Measurements from ENCODE around the gene TMEM196.

Gene TMEM196

GRCh38 chr7:19772841-19773760, at the start of gene TMEM196:
TSS of gene TMEM196 (minus strand) at chr7:19773617. CDS start at chr7:19772696, 921 bp downstream.
- no peak for DNase-seq (ENCODE audit: low read depth in 2 of 2)

GRCh38 chr7:19816128-19816527, 42.7 kb upstream of the TMEM196 start:
- no peak for DNase-seq (ENCODE audit: low read depth in 2 of 2)

GRCh38 chr7:19815546-19815945, 42.1 kb upstream of the TMEM196 start:
- no peak for DNase-seq (ENCODE audit: low read depth in 2 of 2)

GRCh38 chr7:19814776-19815175, 41.4 kb upstream of the TMEM196 start:
- DNase-seq (ENCODE audit: low read depth in 2 of 2), result no peak

GRCh38 chr7:19811386-19811785, 38.0 kb upstream of the TMEM196 start:
- DNase-seq (ENCODE audit: low read depth in 2 of 2), result no peak

GRCh38 chr7:19798986-19799385, 25.6 kb upstream of the TMEM196 start:
- no peak for DNase-seq (ENCODE audit: low read depth in 2 of 2)

- DNase-seq (ENCODE audit: low read depth in 2 of 2), result no peak
Measured at GRCh38 chr7:19783541-19783940, 10.1 kb upstream of the TMEM196 start.

GRCh38 chr7:19776981-19777380, 3.6 kb upstream of the TMEM196 start:
- no peak for DNase-seq (ENCODE audit: low read depth in 2 of 2)

GRCh38 chr7:19775578-19775977, 2.2 kb upstream of the TMEM196 start:
- no peak for DNase-seq (ENCODE audit: low read depth in 2 of 2)

GRCh38 chr7:19772306-19772705, 1.1 kb downstream of the TMEM196 start:
- no peak for DNase-seq (ENCODE audit: low read depth in 2 of 2)

GRCh38 chr7:19762631-19763030, 10.8 kb downstream of the TMEM196 start:
- no peak for DNase-seq (ENCODE audit: low read depth in 2 of 2)

GRCh38 chr7:19754521-19755116, 18.8 kb downstream of the TMEM196 start:
- DNase-seq (ENCODE audit: low read depth in 2 of 2), result no peak

GRCh38 chr7:19752020-19752419, 21.4 kb downstream of the TMEM196 start:
- no peak for DNase-seq (ENCODE audit: low read depth in 2 of 2)

GRCh38 chr7:19749658-19750057, 23.8 kb downstream of the TMEM196 start:
- no peak for DNase-seq (ENCODE audit: low read depth in 2 of 2)

GRCh38 chr7:19747740-19748339, 25.6 kb downstream of the TMEM196 start:
- DNase-seq (ENCODE audit: low read depth in 2 of 2), result no peak

GRCh38 chr7:19744075-19744474, 29.3 kb downstream of the TMEM196 start:
- no peak for DNase-seq (ENCODE audit: low read depth in 2 of 2)

- DNase-seq (ENCODE audit: low read depth in 2 of 2), result no peak
Measured at GRCh38 chr7:19728716-19729115, 44.7 kb downstream of the TMEM196 start.

GRCh38 chr7:19725770-19726169, 47.6 kb downstream of the TMEM196 start:
- DNase-seq (ENCODE audit: low read depth in 2 of 2), result no peak

- no peak for DNase-seq (ENCODE audit: low read depth in 2 of 2)
Measured at GRCh38 chr7:19715499-19715898, 57.9 kb downstream of the TMEM196 start.

- DNase-seq (ENCODE audit: low read depth in 2 of 2), result peak; percentile 6 to 12
Measured at GRCh38 chr7:19713676-19714075, 59.7 kb downstream of the TMEM196 start.

- DNase-seq (ENCODE audit: low read depth in 2 of 2), result no peak
Measured at GRCh38 chr7:19709249-19709578, 64.2 kb downstream of the TMEM196 start.

- peak; percentile 82 for DNase-seq (ENCODE audit: low read depth in 2 of 2)
Measured at GRCh38 chr7:19708397-19709248, 64.8 kb downstream of the TMEM196 start, which contains the start of gene POLR1F. TSS of gene POLR1F (minus strand) at chr7:19709037. CDS start at chr7:19709016, 21 bp downstream.
